HG02678 (cell line): ENCODE data around the gene IL19.
"Not testable (repeated sequence)": the region's sequence is repeated elsewhere in the genome, so short reads cannot be mapped to it uniquely, and the experiment has no call there.

Experiments used
- ATAC-seq: cut with Tn5 transposase; IDR thresholded peaks from one replicate; pipeline ENCODE4 v1.9.1; 2021; ENCODE audit warnings: mild to moderate bottlenecking, moderate library complexity; ENCODE audit not compliant: unreplicated experiment

IL19 gene

DNA sequence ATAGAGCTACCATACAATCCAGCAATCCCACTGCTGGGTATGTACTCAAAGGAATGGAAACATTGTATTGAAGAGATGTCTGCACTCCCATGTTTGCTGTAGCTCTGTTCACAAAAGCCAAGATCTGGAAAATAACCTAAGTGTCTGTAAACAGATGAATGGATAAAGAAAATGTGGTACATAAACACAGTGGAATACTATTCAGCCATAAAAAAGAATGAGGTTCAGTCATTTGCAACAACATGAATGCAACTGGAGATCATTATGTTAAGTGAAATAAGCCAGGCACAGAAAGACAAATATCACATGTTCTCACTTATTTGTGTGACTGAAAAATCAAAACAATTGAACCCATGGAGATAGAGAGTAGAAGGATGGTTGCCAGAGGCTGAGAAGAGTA lies 83.1 kb downstream of the IL19 start:
- not testable (repeated sequence) for ATAC-seq

- no peak for ATAC-seq
These were observed 84.0 kb downstream of the IL19 start for GRCh38 chr1:206854401-206855129.

DNA sequence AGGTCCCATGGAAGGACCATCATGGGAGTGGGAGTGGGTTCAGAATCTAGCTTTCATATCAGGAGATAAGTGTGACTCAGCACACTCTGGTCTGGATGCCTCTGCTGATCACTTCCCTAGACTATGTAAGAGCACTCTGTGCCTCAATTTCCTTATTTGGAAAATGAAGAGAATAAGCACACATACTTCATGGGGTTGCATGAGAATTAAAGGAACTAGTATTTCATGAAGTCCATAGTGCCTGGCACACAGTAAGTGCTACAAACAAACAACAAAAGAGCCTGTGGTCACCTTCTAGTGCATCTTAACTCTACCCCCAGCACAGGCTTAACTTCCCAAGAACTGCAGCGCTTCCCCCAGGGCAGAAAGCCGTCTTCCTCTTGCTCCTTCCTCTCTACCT lies 85.3 kb downstream of the IL19 start:
- no peak for ATAC-seq

DNA sequence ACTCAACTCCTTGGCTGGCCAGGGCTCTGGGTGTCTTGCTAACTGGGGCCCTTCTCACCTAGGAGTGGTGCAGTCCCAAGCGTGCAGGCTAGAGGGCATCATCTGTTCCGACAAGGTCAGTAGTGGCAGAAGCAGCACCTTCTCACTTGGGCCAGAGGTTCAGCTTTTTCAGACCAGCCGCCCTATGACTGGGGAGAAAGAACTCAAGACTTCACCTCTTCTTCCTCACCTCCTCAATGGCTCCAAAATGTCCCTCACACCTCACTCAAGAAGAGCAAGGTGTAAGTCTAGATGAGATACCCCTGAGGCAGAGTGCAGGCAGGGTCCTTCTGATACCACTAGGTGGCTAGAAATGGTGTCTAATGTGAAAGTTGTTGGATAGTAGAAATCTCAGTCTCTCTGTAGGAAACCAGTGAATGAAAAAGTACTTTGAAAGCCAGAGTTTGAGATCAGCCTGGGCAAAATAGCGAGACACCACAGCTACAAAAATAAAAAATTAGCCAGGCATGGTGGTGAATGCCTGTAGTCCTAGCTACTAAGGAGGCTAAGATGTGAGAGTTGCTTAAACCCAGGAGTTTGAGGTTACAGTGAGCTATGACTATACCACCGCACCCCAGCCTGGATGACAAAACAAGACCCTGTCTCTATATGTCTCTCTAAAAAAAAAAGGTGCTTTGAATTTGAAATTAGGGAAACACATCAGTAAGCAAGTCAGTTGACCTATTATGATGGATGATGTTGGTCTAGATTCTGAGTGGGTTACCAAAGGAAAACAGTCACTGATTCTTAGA lies 86.3 kb downstream of the IL19 start:
- no peak for ATAC-seq

GRCh38 chr1:206859082-206859521 lies 88.5 kb downstream of the IL19 start:
- ATAC-seq = no peak

GRCh38 chr1:206860165-206860564 lies 89.6 kb downstream of the IL19 start:
- ATAC-seq = no peak

- no peak for ATAC-seq
These were observed 92.7 kb downstream of the IL19 start for GRCh38 chr1:206863266-206863665.

DNA sequence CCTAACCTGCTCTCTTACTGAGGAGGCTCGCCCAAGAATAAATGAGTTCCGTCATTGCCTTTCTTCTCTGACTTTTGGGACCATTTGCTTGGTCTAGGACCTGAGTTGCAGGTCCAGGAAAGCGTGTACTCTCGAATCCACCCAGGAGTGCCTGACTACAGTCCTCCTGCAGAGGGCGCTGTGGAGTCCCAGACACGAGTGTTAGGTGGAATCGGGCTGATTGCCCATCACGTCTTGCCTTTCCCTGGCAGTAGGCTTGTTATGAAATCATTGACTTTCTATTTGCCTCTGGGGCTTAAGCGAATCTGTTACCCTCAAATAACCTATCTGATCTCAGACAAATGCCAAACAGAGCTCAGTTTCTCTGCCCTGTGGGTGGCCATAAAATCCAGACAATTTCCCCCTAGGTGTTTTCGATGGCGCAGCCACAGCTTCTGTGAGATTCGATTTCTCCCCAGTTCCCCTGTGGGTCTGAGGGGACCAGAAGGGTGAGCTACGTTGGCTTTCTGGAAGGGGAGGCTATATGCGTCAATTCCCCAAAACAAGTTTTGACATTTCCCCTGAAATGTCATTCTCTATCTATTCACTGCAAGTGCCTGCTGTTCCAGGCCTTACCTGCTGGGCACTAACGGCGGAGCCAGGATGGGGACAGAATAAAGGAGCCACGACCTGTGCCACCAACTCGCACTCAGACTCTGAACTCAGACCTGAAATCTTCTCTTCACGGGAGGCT lies 94.5 kb downstream of the IL19 start, which contains the start of gene IL20:
TSS of gene IL20 (plus strand) at position 685 of the 733 bp plus-strand sequence. CDS start 230 bp downstream, outside the sequence.
- no peak for ATAC-seq

- ATAC-seq = no peak
These were observed 95.5 kb downstream of the IL19 start for GRCh38 chr1:206866062-206866461.

GRCh38 chr1:206867239-206867638 lies 96.7 kb downstream of the IL19 start:
- ATAC-seq = no peak

- no peak for ATAC-seq
These were observed 97.1 kb downstream of the IL19 start for GRCh38 chr1:206867716-206868115.

DNA sequence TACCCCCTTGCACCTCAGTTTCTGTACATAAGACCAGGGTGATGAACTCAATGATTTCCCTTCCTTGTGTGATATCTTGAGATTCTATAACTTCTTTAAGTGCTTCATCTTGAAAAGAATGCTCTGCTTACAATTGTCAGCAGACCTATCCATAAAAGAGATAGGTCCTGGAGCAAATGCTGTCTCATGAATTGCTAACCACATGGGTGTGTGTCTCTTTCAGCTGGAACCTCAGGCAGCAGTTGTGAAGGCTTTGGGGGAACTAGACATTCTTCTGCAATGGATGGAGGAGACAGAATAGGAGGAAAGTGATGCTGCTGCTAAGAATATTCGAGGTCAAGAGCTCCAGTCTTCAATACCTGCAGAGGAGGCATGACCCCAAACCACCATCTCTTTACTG lies 97.7 kb downstream of the IL19 start:
- ATAC-seq = no peak

- ATAC-seq = no peak
These were observed 101.6 kb downstream of the IL19 start for GRCh38 chr1:206872139-206872538.

- no peak for ATAC-seq
These were observed 103.1 kb downstream of the IL19 start for GRCh38 chr1:206873603-206874188.

- no peak for ATAC-seq
These were observed 105.3 kb downstream of the IL19 start for GRCh38 chr1:206875752-206876377.

DNA sequence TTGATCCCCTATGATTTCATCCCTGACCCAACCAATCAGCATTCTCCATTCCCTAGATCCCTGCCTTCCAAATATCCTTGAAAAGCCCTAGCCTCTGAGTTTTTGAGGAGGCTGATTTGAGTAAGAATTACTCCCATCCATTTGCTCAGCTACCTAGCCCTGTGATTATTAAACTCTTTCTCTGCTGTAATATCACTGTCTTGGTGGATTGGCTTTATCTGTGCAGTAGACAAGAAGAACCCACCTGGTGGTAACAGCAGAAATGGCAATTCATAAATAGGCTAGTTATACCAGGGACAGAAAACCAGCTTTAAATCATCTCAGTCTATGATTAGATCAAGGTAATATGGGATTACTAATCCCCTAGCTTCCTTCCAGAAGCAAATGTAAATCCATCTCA lies 107.9 kb downstream of the IL19 start:
- no peak for ATAC-seq

GRCh38 chr1:206880314-206880713 lies 109.7 kb downstream of the IL19 start:
- no peak for ATAC-seq

DNA sequence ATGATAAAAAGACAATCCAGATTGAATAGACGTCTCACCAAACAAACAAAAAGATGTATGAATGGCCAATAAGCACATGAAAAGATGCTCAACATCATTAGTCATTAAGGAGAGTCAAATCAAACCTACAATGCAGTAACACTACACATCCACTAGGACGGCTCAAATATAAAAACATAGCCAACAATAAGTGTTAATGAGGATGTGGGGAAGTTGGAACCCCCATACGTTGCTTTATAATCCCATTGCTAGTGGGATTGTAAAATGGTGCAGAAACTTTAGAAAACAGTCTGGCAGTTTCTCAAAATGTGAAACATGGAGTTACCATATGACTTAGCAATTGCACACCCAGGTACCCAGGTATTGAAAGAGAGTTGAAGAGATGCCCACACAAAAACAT lies 112.0 kb downstream of the IL19 start:
- ATAC-seq = no peak

- ATAC-seq = no peak
These were observed 112.6 kb downstream of the IL19 start for GRCh38 chr1:206883160-206883559.

DNA sequence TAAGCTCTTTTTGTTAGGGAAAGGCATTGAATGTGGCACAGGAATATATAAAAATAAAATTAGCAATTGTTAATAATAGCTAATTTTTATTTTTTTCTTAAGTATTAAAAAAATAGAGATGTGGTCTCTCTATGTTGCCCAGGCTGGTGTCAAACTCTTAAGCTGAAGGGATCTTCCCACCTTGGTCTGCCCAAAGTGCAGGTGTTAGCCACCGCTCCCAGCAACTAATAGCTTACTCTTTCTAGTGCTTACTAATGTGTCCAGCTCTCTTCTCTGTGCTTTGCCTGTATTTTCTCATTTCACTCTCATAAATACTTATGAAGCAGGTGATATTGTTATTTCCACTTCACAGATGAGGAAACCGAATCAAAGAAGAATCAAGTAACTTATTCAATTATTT lies 113.3 kb downstream of the IL19 start:
- no peak for ATAC-seq
